T-cell (primary cell): ENCODE data around the gene MCAM. TPM values are rescaled to one million over a fixed set of nuclear protein-coding genes. Genes with fewer than 3 reads are reported as not detected.

ENCODE experiments used
- ATAC-seq, 4 experiments: fragments of 200-7000 bp in 3 of 4; fragments of 150-1000 bp in 1 of 4; cut with Tn5 transposase; replicated peaks in 1 of 4; 1 replicate in 3 of 4; 2 replicates in 1 of 4; pipeline ENCODE4 v1.10.0; 2021; ENCODE audit warnings: moderate library complexity in 3 of 4, mild to moderate bottlenecking in 2 of 4, moderate number of reproducible peaks in 1 of 4
- CTCF ChIA-PET, 2 donors: fragments of 300-600 bp; sonication (Branson Sonifier 250); formaldehyde crosslinking; loops; one replicate each; lab custom pipeline; 2022; ENCODE audit warnings: antibody characterized with exemption in 2 of 2; lab: Charles Lee
- POLR2A ChIA-PET, 2 donors: fragments of 300-600 bp; sonication (Branson Sonifier 250); formaldehyde crosslinking; loops; one replicate each; lab custom pipeline; 2022; ENCODE audit warnings: antibody characterized with exemption in 2 of 2; lab: Charles Lee
- DNase-seq, 35 experiments: peaks; one replicate each; pipeline versions ENCODE4 v3.0.0 to v3.0.0-alpha.2; 2013 to 2023
- H3K27ac ChIP-seq: one replicate; pipeline ENCODE4 v1.5.1; 2013; ENCODE audit warnings: low read length
- H3K27me3 ChIP-seq, 2 experiments: replicated peaks in 1 of 2; 1 replicate in 1 of 2; 2 replicates in 1 of 2; pipeline versions ENCODE4 v1.6.1 to v1.7.0; 2013; ENCODE audit warnings: low read length in 1 of 2, mixed read lengths in 1 of 2; ENCODE audit not compliant: control insufficient read depth in 2 of 2, insufficient read depth in 2 of 2; ENCODE audit errors: extremely low read depth in 1 of 2
- H3K36me3 ChIP-seq, 2 donors: 1 replicate in 1 of 2; 2 replicates in 1 of 2; pipeline versions ENCODE4 v1.6.1 to v1.7.0; 2013; ENCODE audit warnings: low read length in 1 of 2; ENCODE audit not compliant: control insufficient read depth in 2 of 2, insufficient read depth in 1 of 2; ENCODE audit errors: extremely low read depth in 1 of 2
- H3K4me1 ChIP-seq, 2 experiments: 1 replicate in 1 of 2; 2 replicates in 1 of 2; pipeline versions ENCODE4 v1.6.1 to v1.7.0; 2013; ENCODE audit warnings: low read length in 2 of 2, mixed read lengths in 1 of 2; ENCODE audit not compliant: insufficient read depth in 2 of 2, control insufficient read depth in 1 of 2; ENCODE audit errors: extremely low read depth in 1 of 2
- H3K4me3 ChIP-seq, 2 donors: 1 replicate in 1 of 2; 2 replicates in 1 of 2; pipeline versions ENCODE4 v1.5.1 to v1.7.0; 2013; ENCODE audit warnings: mild to moderate bottlenecking in 2 of 2, low read length in 1 of 2, moderate library complexity in 1 of 2; ENCODE audit not compliant: control insufficient read depth in 1 of 2; ENCODE audit errors: extremely low read depth in 1 of 2
- H3K9me3 ChIP-seq: 2 replicates; pipeline ENCODE4 v1.7.0; 2013
- H3K27ac Mint-ChIP-seq, 2 donors: one replicate each; pipeline ENCODE4 v1.8.0; 2020 to 2021; ENCODE audit warnings: mild to moderate bottlenecking in 2 of 2, mixed read lengths in 2 of 2
- H3K27me3 Mint-ChIP-seq, 2 donors: one replicate each; pipeline ENCODE4 v1.8.0; 2021 to 2022; ENCODE audit warnings: mixed read lengths in 2 of 2
- H3K36me3 Mint-ChIP-seq: one replicate; pipeline ENCODE4 v1.8.0; 2021; ENCODE audit warnings: mixed read lengths
- H3K4me1 Mint-ChIP-seq, 3 donors: one replicate each; pipeline ENCODE4 v1.8.0; 2020 to 2022; ENCODE audit warnings: mixed read lengths in 3 of 3, mild to moderate bottlenecking in 1 of 3
- H3K4me3 Mint-ChIP-seq, 3 donors: one replicate each; pipeline ENCODE4 v1.8.0; 2020 to 2022; ENCODE audit warnings: mild to moderate bottlenecking in 3 of 3, mixed read lengths in 3 of 3, moderate library complexity in 3 of 3
- H3K9me3 Mint-ChIP-seq, 3 donors: one replicate each; pipeline ENCODE4 v1.8.0; 2020 to 2022; ENCODE audit warnings: mixed read lengths in 3 of 3
- WGBS: methylation state at CpG from one replicate; pipeline ENCODE4 v1.1.5; 2013; ENCODE audit warnings: missing lambda C conversion rate; ENCODE audit not compliant: insufficient coverage; 5-methylcytosine and 5-hydroxymethylcytosine counted together
- total RNA-seq, 35 experiments: library from RNA in 6 of 35; stranded (reverse) in 6 of 35; fragments of 120-200 nt in 1 of 35; gene quantifications; one replicate each; pipeline versions ENCODE4 v1.2.1 to v1.2.4 and lab custom pipeline; 2013 to 2026

MCAM gene
- total RNA-seq, 5 donors from 2014 or later (not counting 1 experiment from before 2014, with no cell fraction given) = 0.50 to 10.2 (median 0.76) TPM

DNA sequence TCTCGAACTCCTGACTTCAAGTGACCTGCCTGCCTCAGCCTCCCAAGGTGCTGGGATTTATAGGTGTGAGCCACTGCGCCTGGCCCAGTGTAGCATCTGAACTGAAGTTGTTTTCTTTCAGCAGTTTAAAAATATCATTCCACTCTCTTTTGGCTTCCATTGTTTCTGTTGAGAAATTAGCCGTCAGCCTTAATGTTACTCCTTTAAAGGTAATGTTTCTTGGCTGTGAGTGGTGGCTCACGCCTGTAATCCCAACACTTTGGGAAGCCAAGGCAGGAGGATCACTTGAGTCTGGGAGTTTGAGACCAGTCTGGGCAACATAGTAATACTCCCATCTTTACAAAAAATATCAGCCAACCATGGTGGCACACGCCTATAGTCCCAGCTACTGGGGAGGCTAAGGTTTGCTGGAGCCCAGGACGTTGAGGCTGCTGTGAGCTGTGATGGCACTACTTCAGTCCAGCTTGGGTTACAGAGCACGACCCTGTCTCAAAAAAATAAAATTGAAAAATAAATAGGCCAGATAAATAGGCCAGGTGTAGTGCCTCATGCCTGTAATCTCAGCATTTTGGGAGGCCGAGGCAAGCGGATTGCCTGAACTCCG lies 25.9 kb downstream of the MCAM start:
- CTCF ChIA-PET = interaction anchor here in 1 of 2 donors (0.6 kb wide), 1 partner anchor 1040 kb away, joined by 3 read pairs; no protein-coding TSS in a partner anchor

DNA sequence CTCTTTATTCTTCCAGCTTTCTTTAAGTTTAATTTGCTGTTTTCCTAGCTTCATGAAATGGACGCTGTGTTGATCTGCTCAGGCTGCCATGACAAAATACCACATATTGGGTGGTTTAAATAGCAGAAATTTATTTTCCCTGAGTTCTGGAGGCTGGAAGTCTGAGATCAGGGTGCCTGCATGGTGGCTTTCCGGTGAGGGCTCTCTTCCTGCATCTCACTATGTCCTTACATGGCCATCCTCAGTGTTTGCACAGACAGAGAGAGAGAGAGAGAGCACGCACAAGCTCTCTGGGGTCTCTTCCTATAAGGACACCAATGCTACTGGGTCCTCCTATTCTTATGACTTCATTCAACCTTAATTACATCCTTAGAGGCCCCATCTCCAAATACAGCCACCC lies 28.7 kb downstream of the MCAM start:
- Mint-ChIP-seq H3K9me3 (no peaks in the 10 kb centered on the region), H3K4me1 (peaks cover 10 to 14% (median 12%) of the 10 kb centered on the region in 3 donors), H3K36me3 (peaks cover 47% of the 10 kb centered on the region), H3K4me3 (no peak overlapping the region), H3K27me3 (no peaks in the 10 kb centered on the region), H3K27ac (no peak overlapping the region)
- no peak overlapping the region for H3K4me3 ChIP-seq
- H3K27ac ChIP-seq = no peak overlapping the region
- CTCF ChIA-PET = no interaction called here
- peaks cover 16 to 51% of the 10 kb centered on the region in 2 donors for H3K36me3 ChIP-seq
- DNase-seq (no peak), ATAC-seq (no peak)
- no peaks in the 10 kb centered on the region for H3K27me3 ChIP-seq
- POLR2A ChIA-PET = no interaction called here
- no peaks in the 10 kb centered on the region for H3K9me3 ChIP-seq
- peaks cover 0 to 10% of the 10 kb centered on the region in 2 experiments for H3K4me1 ChIP-seq
- no CpG with 5 or more reads among the region's 3 CpGs for WGBS

More for the DNA sequence above, 25.9 kb downstream of the MCAM start:
- H3K27me3 ChIP-seq = no peaks in the 10 kb centered on the region
- H3K27me3 Mint-ChIP-seq = no peaks in the 10 kb centered on the region
- H3K4me3 Mint-ChIP-seq = no peak overlapping the region
- peaks cover 9 to 39% of the 10 kb centered on the region in 2 donors for H3K36me3 ChIP-seq
- DNase-seq = no peak
- POLR2A ChIA-PET = interaction anchor here in 1 of 2 donors (0.6 kb wide), 1 partner anchor 809 kb away, joined by 5 read pairs; no protein-coding TSS in a partner anchor
- H3K4me1 Mint-ChIP-seq = no peaks in the 10 kb centered on the region
- no peak overlapping the region for H3K27ac ChIP-seq
- H3K4me1 ChIP-seq = no peaks in the 10 kb centered on the region
- no peak overlapping the region for H3K4me3 ChIP-seq
- H3K9me3 ChIP-seq = no peaks in the 10 kb centered on the region
- no peak for ATAC-seq
- 98% methylated on average over 7 of the region's 10 CpGs for WGBS
- H3K27ac Mint-ChIP-seq = no peak overlapping the region
- peaks cover 40% of the 10 kb centered on the region for H3K36me3 Mint-ChIP-seq
- H3K9me3 Mint-ChIP-seq = no peaks in the 10 kb centered on the region

DNA sequence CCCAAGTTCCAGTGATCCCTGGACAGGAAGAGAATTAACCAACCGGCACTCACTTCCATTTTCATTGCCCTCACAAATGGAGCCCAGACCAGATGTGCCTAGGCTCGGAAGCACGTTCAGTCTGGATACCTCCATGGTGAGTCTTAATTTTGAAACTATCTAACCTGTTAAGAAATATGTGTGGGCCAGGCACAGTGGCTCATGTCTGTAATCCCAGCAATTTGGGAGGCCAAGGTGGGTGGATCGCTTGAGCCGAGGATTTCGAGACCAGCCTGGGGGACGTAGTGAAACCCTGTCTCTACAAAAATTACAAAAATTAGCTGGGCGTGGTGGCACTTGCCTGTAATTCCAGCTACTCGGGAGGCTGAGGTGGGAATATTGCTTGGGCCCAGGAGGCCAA lies 31.5 kb downstream of the MCAM start:
- Mint-ChIP-seq H3K9me3 (no peaks in the 10 kb centered on the region), H3K4me3 (no peak overlapping the region), H3K36me3 (peaks cover 42% of the 10 kb centered on the region), H3K4me1 (peaks cover 26 to 38% (median 29%) of the 10 kb centered on the region in 3 donors), H3K27ac (no peak overlapping the region), H3K27me3 (no peaks in the 10 kb centered on the region)
- H3K9me3 ChIP-seq = no peaks in the 10 kb centered on the region
- CTCF ChIA-PET = interaction anchor here in 1 of 2 donors (0.5 to 3.3 kb wide), 5 partner anchors 13 to 80 kb away, joined by 3 to 25 read pairs (median 4); partner anchors contain the start of gene CBL
- peaks cover 13 to 46% of the 10 kb centered on the region in 2 donors for H3K36me3 ChIP-seq
- WGBS = 96% methylated on average over 6 of the region's 9 CpGs
- POLR2A ChIA-PET = no interaction called here
- no peaks in the 10 kb centered on the region for H3K27me3 ChIP-seq
- DNase-seq = no peak
- no peak for ATAC-seq
- H3K27ac ChIP-seq = no peak overlapping the region
- no peak overlapping the region for H3K4me3 ChIP-seq
- H3K4me1 ChIP-seq = peaks cover 10 to 21% of the 10 kb centered on the region in 2 experiments

DNA sequence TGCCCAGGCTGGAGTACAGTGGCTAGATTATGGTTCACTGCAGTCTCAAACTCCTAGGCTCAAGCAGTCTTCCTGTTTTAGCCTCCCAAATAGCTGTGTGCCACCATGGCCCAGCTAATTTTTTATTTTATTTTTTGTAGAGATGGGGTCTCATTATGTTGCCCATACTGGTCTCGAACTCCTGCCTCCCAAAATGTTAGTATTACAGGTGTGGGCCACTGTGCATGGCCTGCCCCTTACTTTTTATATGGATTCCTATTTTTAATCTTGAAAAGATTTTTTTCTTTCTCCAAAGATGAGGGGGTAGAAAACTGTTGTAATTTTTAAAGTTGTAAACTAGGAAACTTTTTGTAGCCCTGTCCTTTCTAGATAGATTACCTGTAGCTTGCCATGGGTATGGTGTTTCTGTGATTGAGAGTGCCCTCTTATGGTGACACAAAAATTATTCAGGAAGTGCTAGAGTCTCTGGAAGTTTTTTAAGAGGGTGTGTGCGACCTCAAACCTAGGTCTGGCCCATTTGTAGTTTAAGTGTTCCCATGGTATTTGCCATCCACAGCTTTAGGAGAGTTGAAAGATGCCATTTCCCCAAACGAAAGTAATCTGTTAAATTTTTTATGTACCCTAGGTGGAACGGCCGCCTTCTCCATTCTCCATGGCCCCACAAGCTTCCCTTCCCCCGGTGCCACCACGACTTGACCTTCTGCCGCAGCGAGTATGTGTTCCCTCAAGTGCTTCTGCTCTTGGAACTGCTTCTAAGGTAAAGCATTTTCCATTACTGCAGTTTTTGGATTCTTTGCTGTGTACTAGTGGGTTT lies 32.4 kb downstream of the MCAM start:
- H3K4me1 Mint-ChIP-seq = peaks cover 26 to 39% (median 30%) of the 10 kb centered on the region in 3 donors
- H3K27ac Mint-ChIP-seq = peak overlapping the region; percentile 37 to 69
- peak; percentile 91 to 97 (median 94) for ATAC-seq
- peak in 11 of 35 experiments; percentile 7 to 75 (median 15) for DNase-seq
- ChIA-PET CTCF (interaction anchor here (0.6 to 3.3 kb wide), 17 partner anchors 10 to 217 kb away, joined by 3 to 25 read pairs (median 3); partner anchors contain the start of genes CBL (in 1 of the 2), NLRX1 (in 1 of the 2) and VPS11 (in 1 of the 2)), POLR2A (no interaction called here)
- 0% methylated on average over 1 of the region's 9 CpGs for WGBS
- no peak overlapping the region for H3K4me3 Mint-ChIP-seq
- peaks cover 10 to 21% of the 10 kb centered on the region in 2 experiments for H3K4me1 ChIP-seq
- no peaks in the 10 kb centered on the region for H3K27me3 ChIP-seq
- no peaks in the 10 kb centered on the region for H3K9me3 ChIP-seq
- H3K27ac ChIP-seq = no peak overlapping the region
- H3K9me3 Mint-ChIP-seq = no peaks in the 10 kb centered on the region
- no peak overlapping the region for H3K4me3 ChIP-seq
- H3K27me3 Mint-ChIP-seq = no peaks in the 10 kb centered on the region
- peaks cover 42% of the 10 kb centered on the region for H3K36me3 Mint-ChIP-seq
- peaks cover 7 to 46% of the 10 kb centered on the region in 2 donors for H3K36me3 ChIP-seq

DNA sequence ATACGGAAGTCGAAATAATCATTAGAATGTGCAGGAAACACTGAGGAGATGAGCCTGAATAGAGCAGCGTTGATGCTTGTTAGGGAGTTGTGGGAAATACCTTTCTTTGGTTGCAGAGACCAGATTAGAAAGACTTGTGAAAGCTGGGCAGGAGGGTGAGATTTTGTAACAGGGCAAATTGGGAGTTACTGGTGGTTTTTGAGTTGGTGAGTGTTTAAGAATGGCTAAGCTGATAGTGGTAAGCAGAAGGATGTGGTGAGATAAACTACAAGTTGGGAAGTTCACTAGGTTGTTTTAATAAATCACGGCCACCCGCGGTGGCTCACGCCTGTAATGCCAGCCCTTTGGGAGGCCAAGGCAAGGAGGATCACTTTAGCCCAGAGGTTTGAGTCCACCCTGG lies 34.4 kb downstream of the MCAM start:
- H3K27me3 Mint-ChIP-seq = no peaks in the 10 kb centered on the region
- no peaks in the 10 kb centered on the region for H3K9me3 Mint-ChIP-seq
- DNase-seq = no peak
- no peak overlapping the region for H3K4me3 ChIP-seq
- no peak for ATAC-seq
- no peaks in the 10 kb centered on the region for H3K27me3 ChIP-seq
- H3K4me1 ChIP-seq = peaks cover 10 to 21% of the 10 kb centered on the region in 2 experiments
- peaks cover 26 to 39% (median 30%) of the 10 kb centered on the region in 3 donors for H3K4me1 Mint-ChIP-seq
- POLR2A ChIA-PET = interaction anchor here in 1 of 2 donors (1.4 kb wide), 1 partner anchor 24 kb away, joined by 4 read pairs; no protein-coding TSS in a partner anchor
- H3K27ac ChIP-seq = no peak overlapping the region
- CTCF ChIA-PET = interaction anchor here (0.7 to 3.3 kb wide), 8 partner anchors 9 to 77 kb away, joined by 3 to 25 read pairs (median 4); partner anchors contain the start of gene CBL (in 1 of the 2)
- H3K36me3 Mint-ChIP-seq = peaks cover 35% of the 10 kb centered on the region
- no peaks in the 10 kb centered on the region for H3K9me3 ChIP-seq
- H3K27ac Mint-ChIP-seq = peak overlapping the region; percentile 13 to 66
- WGBS = 80% methylated on average over 7 of the region's 7 CpGs
- no peak overlapping the region for H3K4me3 Mint-ChIP-seq
- H3K36me3 ChIP-seq = peaks cover 7 to 53% of the 10 kb centered on the region in 2 donors

DNA sequence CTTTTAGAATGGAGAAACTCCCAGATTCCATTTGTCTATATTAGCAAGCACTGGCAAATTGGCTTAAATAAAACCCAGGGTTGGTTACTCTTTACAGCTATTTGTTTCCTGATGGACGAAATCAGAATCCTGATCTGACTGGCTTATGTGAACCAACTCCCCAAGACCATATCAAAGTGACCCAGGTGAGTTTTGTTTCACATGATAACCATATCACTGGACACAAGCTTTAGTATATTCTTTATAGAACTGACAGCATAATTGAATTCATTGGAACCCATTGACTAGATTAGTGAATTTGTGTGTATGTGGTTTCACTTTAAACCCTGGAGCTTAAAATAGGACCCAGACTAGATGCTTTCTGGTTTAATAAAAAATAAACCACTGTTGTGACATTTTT lies 39.3 kb downstream of the MCAM start:
- WGBS = 100% methylated on average over 1 of the region's 1 CpG
- Histone ChIP-seq H3K36me3 (peaks cover 0 to 70% of the 10 kb centered on the region in 2 donors), H3K4me1 (peaks cover 9 to 10% of the 10 kb centered on the region in 2 experiments), H3K9me3 (no peaks in the 10 kb centered on the region), H3K27ac (no peak overlapping the region), H3K4me3 (no peak overlapping the region), H3K27me3 (no peaks in the 10 kb centered on the region)
- no peak for ATAC-seq
- CTCF ChIA-PET = interaction anchor here (1.2 to 1.6 kb wide), 3 partner anchors 13 to 72 kb away, joined by 3 to 4 read pairs (median 3); partner anchors contain the start of gene CBL (in 1 of the 2)
- peaks cover 42% of the 10 kb centered on the region for H3K36me3 Mint-ChIP-seq
- H3K4me3 Mint-ChIP-seq = no peak overlapping the region
- H3K27me3 Mint-ChIP-seq = no peaks in the 10 kb centered on the region
- POLR2A ChIA-PET = interaction anchor here (0.6 to 0.7 kb wide), 3 partner anchors 11 to 52 kb away, joined by 3 to 4 read pairs (median 3); no protein-coding TSS in a partner anchor
- no peaks in the 10 kb centered on the region for H3K9me3 Mint-ChIP-seq
- peaks cover 15 to 27% (median 17%) of the 10 kb centered on the region in 3 donors for H3K4me1 Mint-ChIP-seq
- H3K27ac Mint-ChIP-seq = no peak overlapping the region
- DNase-seq = no peak
